B cell (primary cell): ENCODE measurements around the gene DNAJC4. TPM values are rescaled to one million over a fixed set of nuclear protein-coding genes. Genes with fewer than 3 reads are reported as not detected.

Experiments
- ATAC-seq: fragments of 200-7000 bp; cut with Tn5 transposase; one replicate; pipeline ENCODE4 v1.10.0; 2021; ENCODE audit warnings: low read depth, mild to moderate bottlenecking, moderate number of reproducible peaks, moderate library complexity
- CTCF ChIA-PET: fragments of 350-600 bp; sonication (Branson Sonifier 250); formaldehyde crosslinking; loops from one replicate; lab custom pipeline; 2021; ENCODE audit warnings: antibody characterized with exemption, inconsistent platforms; lab: Charles Lee
- POLR2A ChIA-PET: fragments of 350-600 bp; sonication (Branson Sonifier 250); formaldehyde crosslinking; loops from one replicate; lab custom pipeline; 2021; ENCODE audit warnings: antibody characterized with exemption; lab: Charles Lee
- DNase-seq: peaks from one replicate; pipeline ENCODE4 v3.0.0; 2013
- H2AFZ ChIP-seq: 2 replicates; pipeline ENCODE4 v1.6.1; 2012; ENCODE audit warnings: mild to moderate bottlenecking, low read depth, low read length; ENCODE audit not compliant: insufficient read depth, poor library complexity, severe bottlenecking
- H3K27ac ChIP-seq, 2 donors: 1 replicate in 1 of 2; 2 replicates in 1 of 2; pipeline ENCODE4 v1.5.1; 2012 to 2013; ENCODE audit warnings: low read length in 2 of 2, mild to moderate bottlenecking in 2 of 2, moderate library complexity in 1 of 2
- H3K27me3 ChIP-seq, 4 experiments: fragments of 200-600 bp in 1 of 4; sonication (generic) in 1 of 4; replicated peaks in 1 of 4; 1 replicate in 2 of 4; 2 replicates in 2 of 4; pipeline versions ENCODE4 v1.6.1 to v1.7.0; 2013 to 2016; ENCODE audit warnings: low read length in 3 of 4, mild to moderate bottlenecking in 2 of 4, mixed read lengths in 1 of 4, moderate library complexity in 1 of 4; ENCODE audit not compliant: insufficient read depth in 4 of 4, control insufficient read depth in 3 of 4; ENCODE audit errors: control extremely low read depth in 1 of 4
- H3K36me3 ChIP-seq, 2 experiments: replicated peaks in 1 of 2; 1 replicate in 1 of 2; 2 replicates in 1 of 2; pipeline versions ENCODE4 v1.6.1 to v1.7.1; 2013; ENCODE audit warnings: low read length in 1 of 2; ENCODE audit not compliant: insufficient read depth in 2 of 2, control insufficient read depth in 1 of 2; ENCODE audit errors: control extremely low read depth in 1 of 2, extremely low read depth in 1 of 2
- H3K4me1 ChIP-seq, 2 donors: fragments of 200-600 bp in 1 of 2; sonication (generic) in 1 of 2; 1 replicate in 1 of 2; 2 replicates in 1 of 2; pipeline versions ENCODE4 v1.5.1 to v1.6.1; 2013 to 2017; ENCODE audit warnings: low read length in 2 of 2; ENCODE audit not compliant: control insufficient read depth in 2 of 2, insufficient read depth in 2 of 2
- H3K4me2 ChIP-seq: replicated peaks from 2 replicates; pipeline ENCODE3; 2012; ENCODE audit warnings: mild to moderate bottlenecking, low read depth, low read length; ENCODE audit not compliant: poor library complexity, severe bottlenecking
- H3K4me3 ChIP-seq, 5 experiments: fragments of 200-600 bp in 1 of 5; sonication (generic) in 1 of 5; 1 replicate in 3 of 5; 2 replicates in 2 of 5; pipeline versions ENCODE4 v1.5.1 to v1.7.0; 2011 to 2016; ENCODE audit warnings: low read length in 4 of 5, mild to moderate bottlenecking in 4 of 5, low read depth in 2 of 5, control low read depth in 1 of 5, moderate library complexity in 1 of 5; ENCODE audit not compliant: insufficient read depth in 1 of 5; ENCODE audit errors: control extremely low read depth in 1 of 5, extremely low read depth in 1 of 5
- H3K79me2 ChIP-seq: fragments of 200-600 bp; sonication (generic); one replicate; pipeline ENCODE4 v1.6.0; 2016; ENCODE audit warnings: low read length; ENCODE audit not compliant: control insufficient read depth, insufficient read depth
- H3K9ac ChIP-seq: fragments of 200-600 bp; sonication (generic); 2 replicates; pipeline ENCODE4 v1.6.1; 2017; ENCODE audit warnings: mild to moderate bottlenecking, low read length, moderate library complexity
- H3K9me3 ChIP-seq, 3 donors: one replicate each; pipeline versions ENCODE4 v1.6.1 to v1.7.1; 2013; ENCODE audit warnings: low read length in 2 of 3; ENCODE audit not compliant: control insufficient read depth in 2 of 3, insufficient read depth in 1 of 3; ENCODE audit errors: control extremely low read depth in 1 of 3
- H4K20me1 ChIP-seq: 2 replicates; pipeline ENCODE4 v1.6.0; 2012; ENCODE audit warnings: mild to moderate bottlenecking, low read length; ENCODE audit not compliant: insufficient read depth, control insufficient read depth, poor library complexity, severe bottlenecking
- H3K27ac Mint-ChIP-seq: one replicate; pipeline ENCODE4 v1.8.0; 2021; ENCODE audit warnings: mixed read lengths
- H3K27me3 Mint-ChIP-seq: one replicate; pipeline ENCODE4 v1.8.0; 2021; ENCODE audit warnings: mixed read lengths
- H3K4me1 Mint-ChIP-seq: one replicate; pipeline ENCODE4 v1.8.0; 2021; ENCODE audit warnings: mixed read lengths
- H3K4me3 Mint-ChIP-seq: one replicate; pipeline ENCODE4 v1.8.0; 2021; ENCODE audit warnings: mixed read lengths
- H3K9me3 Mint-ChIP-seq: one replicate; pipeline ENCODE4 v1.8.0; 2022; ENCODE audit warnings: mixed read lengths; ENCODE audit not compliant: insufficient read depth
- CTCF ChIP-seq: fragments of 200-600 bp; IDR thresholded peaks from one replicate; pipeline ENCODE4 v1.8.0; 2022; ENCODE audit warnings: antibody characterized with exemption, mild to moderate bottlenecking
- EZH2 ChIP-seq: IDR thresholded peaks from 2 replicates; pipeline ENCODE4 v1.6.1; 2012; ENCODE audit warnings: borderline replicate concordance, low read depth, mild to moderate bottlenecking, moderate library complexity, low read length; ENCODE audit not compliant: insufficient read depth, poor library complexity, severe bottlenecking
- WGBS: methylation state at CpG from one replicate; pipeline ENCODE4 v1.1.5; 2013; ENCODE audit warnings: missing lambda C conversion rate; ENCODE audit not compliant: insufficient coverage; 5-methylcytosine and 5-hydroxymethylcytosine counted together
- intact Hi-C: fragments of 100-400 bp; cut with micrococcal nuclease; formaldehyde crosslinking; loops from one replicate; pipeline ENCODE4 v1.10.0; 2022
- polyA plus RNA-seq: library from polyadenylated mRNA; depleted of rRNA; stranded (reverse); fragments of >200 nt; gene quantifications from 2 replicates; pipeline ENCODE4 v1.2.3, GENCODE V29; 2012
- total RNA-seq, 2 donors: library from RNA; stranded (reverse); fragments of 120-200 nt in 1 of 2; gene quantifications; 1 replicate in 1 of 2; 2 replicates in 1 of 2; pipeline versions ENCODE4 v1.2.3 to v1.2.4, GENCODE V29; 2013 to 2022

Gene DNAJC4
- total and polyA plus RNA-seq, 2 donors (not counting 1 experiment from before 2014, with no cell fraction given) = 74.4 to 105 TPM

GRCh38 chr11:64208796-64209562, 21.4 kb upstream of the DNAJC4 start:
- H3K4me2 ChIP-seq = peak overlapping the region; percentile 99
- Mint-ChIP-seq H3K4me1 (peaks cover 60% of the 10 kb centered on the region), H3K27me3 (no peaks in the 10 kb centered on the region), H3K27ac (peak overlapping the region; percentile 96), H3K4me3 (peak overlapping the region; percentile 67), H3K9me3 (no peaks in the 10 kb centered on the region)
- no peaks in the 10 kb centered on the region for H3K27me3 ChIP-seq
- DNase-seq (no peak), ATAC-seq (no peak)
- no peak overlapping the region for H3K4me3 ChIP-seq
- TF ChIP-seq EZH2 (no peak), CTCF (no peak)
- H3K27ac ChIP-seq = peak overlapping the region; percentile 73 to 90
- ChIA-PET CTCF (interaction anchor here (5.6 to 10.3 kb wide), 4 partner anchors 7 to 39 kb away, joined by 53 to 141 read pairs (median 66); partner anchors contain the start of genes NUDT22, PLCB3, PPP1R14B and STIP1), POLR2A (interaction anchor here (0.5 to 1.6 kb wide), 3 partner anchors 8 to 49 kb away, joined by 3 to 6 read pairs (median 5); partner anchors contain the start of gene PPP1R14B)
- peaks cover 0 to 34% of the 10 kb centered on the region in 2 experiments for H3K36me3 ChIP-seq
- peaks cover 30 to 58% of the 10 kb centered on the region in 2 donors for H3K4me1 ChIP-seq
- no peak overlapping the region for H3K9ac ChIP-seq
- no peak overlapping the region for H2AFZ ChIP-seq
- intact Hi-C loops = loop anchor here (10.0 kb wide), 1 partner anchor 446 kb away; no protein-coding TSS in a partner anchor
- 83% methylated on average over 18 of the region's 18 CpGs for WGBS
- peaks cover 37% of the 10 kb centered on the region for H4K20me1 ChIP-seq
- H3K79me2 ChIP-seq = peaks cover 37% of the 10 kb centered on the region
- no peaks in the 10 kb centered on the region for H3K9me3 ChIP-seq

GRCh38 chr11:64209563-64209843, 20.8 kb upstream of the DNAJC4 start:
- no peak overlapping the region for H3K4me2 ChIP-seq
- peaks cover 37% of the 10 kb centered on the region for H3K79me2 ChIP-seq
- H3K9me3 ChIP-seq = no peaks in the 10 kb centered on the region
- ChIA-PET POLR2A (no interaction called here), CTCF (interaction anchor here (7.2 kb wide), 1 partner anchor 16 kb away, joined by 70 read pairs; the partner anchor contains the start of genes NUDT22 and TRPT1)
- Mint-ChIP-seq H3K4me3 (peak overlapping the region; percentile 23), H3K4me1 (peaks cover 58% of the 10 kb centered on the region), H3K27ac (peak overlapping the region; percentile 56), H3K9me3 (no peaks in the 10 kb centered on the region), H3K27me3 (no peaks in the 10 kb centered on the region)
- DNase-seq (no peak), ATAC-seq (no peak)
- H4K20me1 ChIP-seq = peaks cover 37% of the 10 kb centered on the region
- peaks cover 0 to 29% of the 10 kb centered on the region in 2 experiments for H3K36me3 ChIP-seq
- no peak for TF ChIP-seq CTCF
- TF ChIP-seq EZH2 = no peak
- H2AFZ ChIP-seq = no peak overlapping the region
- H3K4me1 ChIP-seq = peaks cover 29 to 56% of the 10 kb centered on the region in 2 donors
- H3K9ac ChIP-seq = no peak overlapping the region
- intact Hi-C loops = loop anchor here (10.0 kb wide), 1 partner anchor 445 kb away; no protein-coding TSS in a partner anchor
- WGBS = 89% methylated on average over 8 of the region's 8 CpGs
- no peak overlapping the region for H3K4me3 ChIP-seq
- no peaks in the 10 kb centered on the region for H3K27me3 ChIP-seq
- H3K27ac ChIP-seq = peak overlapping the region in 1 of 2 donors; percentile 90
